K562 (cell line): ENCODE data around the gene SCNN1A. TPM values are rescaled to one million over a fixed set of nuclear protein-coding genes. Genes with fewer than 3 reads are reported as not detected.

ENCODE experiments used
- BDP1 ChIP-seq: IDR thresholded peaks from 3 replicates; pipeline ENCODE4 v1.6.1; 2011; ENCODE audit not compliant: insufficient read length, insufficient read depth
- DACH1 ChIP-seq: fragments of 450-650 bp; IDR thresholded peaks from 2 replicates; pipeline ENCODE4 v1.6.1; 2018; ENCODE audit not compliant: partially characterized antibody
- KLF10 ChIP-seq: fragments of 250-450 bp; sonication (Bioruptor Pico); IDR thresholded peaks from 2 replicates; pipeline ENCODE4 v1.6.1; 2021; ENCODE audit warnings: matching md5 sums
- NFXL1 ChIP-seq: fragments of 450-650 bp; formaldehyde crosslinking; IDR thresholded peaks from 2 replicates; pipeline ENCODE4 v1.4.0; 2021; ENCODE audit warnings: mild to moderate bottlenecking
- RBM22 ChIP-seq: fragments of 200-400 bp; formaldehyde crosslinking; IDR thresholded peaks from 2 replicates; pipeline ENCODE4 v1.6.1; 2018; ENCODE audit warnings: low read length, low read depth; ENCODE audit not compliant: poor library complexity, severe bottlenecking
- SIN3B ChIP-seq: fragments of 450-650 bp; IDR thresholded peaks from 2 replicates; pipeline ENCODE4 v1.6.1; 2017; ENCODE audit warnings: low read depth, mild to moderate bottlenecking, moderate library complexity
- THRAP3 ChIP-seq: fragments of 450-650 bp; IDR thresholded peaks from 2 replicates; pipeline ENCODE4 v1.6.1; 2016; ENCODE audit warnings: mild to moderate bottlenecking, inconsistent platforms, borderline replicate concordance
- ZNF217 ChIP-seq: sonication (generic); formaldehyde crosslinking; IDR thresholded peaks from 2 replicates; pipeline ENCODE4 v1.8.0; 2022; ENCODE audit warnings: mild to moderate bottlenecking, missing genetic modification reagents
- ZNF263 ChIP-seq: sonication (generic); formaldehyde crosslinking; IDR thresholded peaks from 2 replicates; pipeline ENCODE4 v1.8.0; 2022; ENCODE audit warnings: mild to moderate bottlenecking, missing genetic modification reagents, borderline replicate concordance
- ZSCAN29 ChIP-seq: fragments of 450-650 bp; IDR thresholded peaks from 2 replicates; pipeline ENCODE4 v1.6.1; 2017
- polyA plus RNA-seq, 8 experiments: library from polyadenylated mRNA; depleted of rRNA in 4 of 8; stranded (reverse) in 5 of 8; unstranded in 3 of 8; fragments of >200 nt; fragmentation: Nextera tagmentation in 2 of 8; fragmentation: Illumina TruSeq in 1 of 8; extraction: Ambion mirVana in 2 of 8; extraction: Trizol in 1 of 8; gene quantifications; 2 replicates each; pipeline versions ENCODE4 v1.2.1 to v1.2.3, GENCODE V29; 2011 to 2014; ENCODE audit warnings: inconsistent platforms in 1 of 8, missing spikeins in 1 of 8
- total RNA-seq, 7 experiments: library from RNA; depleted of rRNA in 6 of 7; stranded (reverse); fragments of >200 nt in 6 of 7; fragmentation: Illumina TruSeq in 2 of 7; extraction: Trizol in 2 of 7; gene quantifications; 2 replicates each; pipeline versions ENCODE4 v1.2.1 to v1.2.3, GENCODE V29; 2011 to 2021; ENCODE audit warnings: low replicate concordance in 1 of 7
- TF ChIP-seq, protein P1 (sequence below), 3 experiments: IDR thresholded peaks in 2 of 3; conservative IDR thresholded peaks in 1 of 3; 2 replicates each; pipeline ENCODE4 v1.5.1; 2011 to 2012; ENCODE audit warnings: low read length in 3 of 3, mild to moderate bottlenecking in 3 of 3, control low read depth in 2 of 3, improper control_type of control experiment in 1 of 3, inconsistent platforms in 1 of 3, low read depth in 1 of 3, mixed read lengths in 1 of 3, moderate library complexity in 1 of 3; ENCODE audit not compliant: insufficient read depth in 2 of 3
- TF ChIP-seq, protein P2 (sequence below): fragments of 250-450 bp; sonication (Bioruptor Pico); IDR thresholded peaks from 2 replicates; pipeline ENCODE4 v1.8.0; 2022; ENCODE audit warnings: inconsistent platforms
- TF ChIP-seq, protein P3 (sequence below): fragments of 150-350 bp; conservative IDR thresholded peaks from 2 replicates; pipeline ENCODE4 v1.6.1; 2014; ENCODE audit warnings: low read length
- TF ChIP-seq, protein P4 (sequence below), 2 experiments: fragments of 450-650 bp; conservative IDR thresholded peaks; 2 replicates each; pipeline ENCODE4 v1.6.1; 2017; ENCODE audit warnings: mild to moderate bottlenecking in 2 of 2, moderate library complexity in 2 of 2
- TF ChIP-seq, protein P5 (sequence below): sonication (generic); formaldehyde crosslinking; IDR thresholded peaks from 2 replicates; pipeline ENCODE4 v1.8.0; 2022; ENCODE audit warnings: missing genetic modification reagents, mild to moderate bottlenecking, borderline replicate concordance

SCNN1A gene
- total and polyA plus RNA-seq, 9 of the 15 experiments (the other 6 are each of a cell fraction or from before 2014, with no cell fraction given): 0.15 to 0.49 (median 0.32) TPM; not detected in 5

DNA sequence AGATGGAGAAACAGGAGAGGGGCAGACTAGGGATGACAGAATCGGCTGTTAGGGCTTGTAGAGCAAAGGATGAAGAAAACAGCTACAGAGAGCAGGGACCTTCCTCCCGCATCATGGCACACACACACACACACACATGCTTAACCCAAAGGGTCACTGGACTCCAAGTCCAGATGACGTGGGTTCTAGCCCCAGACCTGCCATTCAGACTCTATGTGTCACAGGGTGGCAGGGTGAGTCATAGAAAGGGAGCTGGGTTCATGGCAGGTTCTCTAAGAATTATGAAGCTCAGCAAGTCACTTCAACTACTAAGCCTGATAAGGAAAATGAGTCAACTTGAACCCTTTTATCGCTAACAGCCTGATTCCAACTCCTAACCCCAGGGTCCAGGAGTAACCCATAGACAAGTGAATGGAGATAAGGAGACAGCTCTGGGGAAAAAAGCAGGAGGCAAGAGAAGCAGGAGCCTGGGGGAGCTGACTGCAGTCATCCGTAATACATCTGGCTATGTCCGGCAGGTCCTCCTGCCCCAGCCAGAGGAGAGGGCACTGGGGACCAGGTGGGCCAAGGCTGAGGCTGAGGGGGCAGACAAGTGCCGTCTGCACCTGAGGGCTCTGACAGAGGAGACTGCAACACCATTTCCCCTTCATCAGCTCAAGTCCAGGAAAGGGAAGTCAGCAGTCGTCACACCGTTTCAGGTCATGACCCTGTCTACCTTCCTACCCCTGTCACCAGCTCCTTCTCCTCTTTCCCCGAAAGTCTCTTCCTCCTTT lies 29.9 kb downstream of the SCNN1A start (continued):
- no peak for TF ChIP-seq RBM22
- TF ChIP-seq KLF10: no peak
- TF ChIP-seq BDP1: no peak
- TF ChIP-seq, protein P1, sequence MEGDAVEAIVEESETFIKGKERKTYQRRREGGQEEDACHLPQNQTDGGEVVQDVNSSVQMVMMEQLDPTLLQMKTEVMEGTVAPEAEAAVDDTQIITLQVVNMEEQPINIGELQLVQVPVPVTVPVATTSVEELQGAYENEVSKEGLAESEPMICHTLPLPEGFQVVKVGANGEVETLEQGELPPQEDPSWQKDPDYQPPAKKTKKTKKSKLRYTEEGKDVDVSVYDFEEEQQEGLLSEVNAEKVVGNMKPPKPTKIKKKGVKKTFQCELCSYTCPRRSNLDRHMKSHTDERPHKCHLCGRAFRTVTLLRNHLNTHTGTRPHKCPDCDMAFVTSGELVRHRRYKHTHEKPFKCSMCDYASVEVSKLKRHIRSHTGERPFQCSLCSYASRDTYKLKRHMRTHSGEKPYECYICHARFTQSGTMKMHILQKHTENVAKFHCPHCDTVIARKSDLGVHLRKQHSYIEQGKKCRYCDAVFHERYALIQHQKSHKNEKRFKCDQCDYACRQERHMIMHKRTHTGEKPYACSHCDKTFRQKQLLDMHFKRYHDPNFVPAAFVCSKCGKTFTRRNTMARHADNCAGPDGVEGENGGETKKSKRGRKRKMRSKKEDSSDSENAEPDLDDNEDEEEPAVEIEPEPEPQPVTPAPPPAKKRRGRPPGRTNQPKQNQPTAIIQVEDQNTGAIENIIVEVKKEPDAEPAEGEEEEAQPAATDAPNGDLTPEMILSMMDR (IDR thresholded peaks at IDR 0.05 in 2 of 3, conservative IDR thresholded peaks at IDR 0.05 in 1 of 3; ENCODE audit: insufficient read depth in 2 of 3, low read depth in 1 of 3, low read length in 3 of 3): no peak
- no peak for TF ChIP-seq SIN3B
- no peak for TF ChIP-seq ZNF263 (CRISPR knock-in tag)
- TF ChIP-seq, protein P2, sequence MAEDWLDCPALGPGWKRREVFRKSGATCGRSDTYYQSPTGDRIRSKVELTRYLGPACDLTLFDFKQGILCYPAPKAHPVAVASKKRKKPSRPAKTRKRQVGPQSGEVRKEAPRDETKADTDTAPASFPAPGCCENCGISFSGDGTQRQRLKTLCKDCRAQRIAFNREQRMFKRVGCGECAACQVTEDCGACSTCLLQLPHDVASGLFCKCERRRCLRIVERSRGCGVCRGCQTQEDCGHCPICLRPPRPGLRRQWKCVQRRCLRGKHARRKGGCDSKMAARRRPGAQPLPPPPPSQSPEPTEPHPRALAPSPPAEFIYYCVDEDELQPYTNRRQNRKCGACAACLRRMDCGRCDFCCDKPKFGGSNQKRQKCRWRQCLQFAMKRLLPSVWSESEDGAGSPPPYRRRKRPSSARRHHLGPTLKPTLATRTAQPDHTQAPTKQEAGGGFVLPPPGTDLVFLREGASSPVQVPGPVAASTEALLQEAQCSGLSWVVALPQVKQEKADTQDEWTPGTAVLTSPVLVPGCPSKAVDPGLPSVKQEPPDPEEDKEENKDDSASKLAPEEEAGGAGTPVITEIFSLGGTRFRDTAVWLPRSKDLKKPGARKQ (CRISPR knock-in tag): no peak
- no peak for TF ChIP-seq THRAP3
- TF ChIP-seq ZSCAN29: no peak
- TF ChIP-seq, protein P3, sequence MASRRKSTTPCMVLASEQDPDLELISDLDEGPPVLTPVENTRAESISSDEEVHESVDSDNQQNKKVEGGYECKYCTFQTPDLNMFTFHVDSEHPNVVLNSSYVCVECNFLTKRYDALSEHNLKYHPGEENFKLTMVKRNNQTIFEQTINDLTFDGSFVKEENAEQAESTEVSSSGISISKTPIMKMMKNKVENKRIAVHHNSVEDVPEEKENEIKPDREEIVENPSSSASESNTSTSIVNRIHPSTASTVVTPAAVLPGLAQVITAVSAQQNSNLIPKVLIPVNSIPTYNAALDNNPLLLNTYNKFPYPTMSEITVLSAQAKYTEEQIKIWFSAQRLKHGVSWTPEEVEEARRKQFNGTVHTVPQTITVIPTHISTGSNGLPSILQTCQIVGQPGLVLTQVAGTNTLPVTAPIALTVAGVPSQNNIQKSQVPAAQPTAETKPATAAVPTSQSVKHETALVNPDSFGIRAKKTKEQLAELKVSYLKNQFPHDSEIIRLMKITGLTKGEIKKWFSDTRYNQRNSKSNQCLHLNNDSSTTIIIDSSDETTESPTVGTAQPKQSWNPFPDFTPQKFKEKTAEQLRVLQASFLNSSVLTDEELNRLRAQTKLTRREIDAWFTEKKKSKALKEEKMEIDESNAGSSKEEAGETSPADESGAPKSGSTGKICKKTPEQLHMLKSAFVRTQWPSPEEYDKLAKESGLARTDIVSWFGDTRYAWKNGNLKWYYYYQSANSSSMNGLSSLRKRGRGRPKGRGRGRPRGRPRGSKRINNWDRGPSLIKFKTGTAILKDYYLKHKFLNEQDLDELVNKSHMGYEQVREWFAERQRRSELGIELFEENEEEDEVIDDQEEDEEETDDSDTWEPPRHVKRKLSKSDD: no peak
- TF ChIP-seq DACH1: no peak
- TF ChIP-seq, protein P4, sequence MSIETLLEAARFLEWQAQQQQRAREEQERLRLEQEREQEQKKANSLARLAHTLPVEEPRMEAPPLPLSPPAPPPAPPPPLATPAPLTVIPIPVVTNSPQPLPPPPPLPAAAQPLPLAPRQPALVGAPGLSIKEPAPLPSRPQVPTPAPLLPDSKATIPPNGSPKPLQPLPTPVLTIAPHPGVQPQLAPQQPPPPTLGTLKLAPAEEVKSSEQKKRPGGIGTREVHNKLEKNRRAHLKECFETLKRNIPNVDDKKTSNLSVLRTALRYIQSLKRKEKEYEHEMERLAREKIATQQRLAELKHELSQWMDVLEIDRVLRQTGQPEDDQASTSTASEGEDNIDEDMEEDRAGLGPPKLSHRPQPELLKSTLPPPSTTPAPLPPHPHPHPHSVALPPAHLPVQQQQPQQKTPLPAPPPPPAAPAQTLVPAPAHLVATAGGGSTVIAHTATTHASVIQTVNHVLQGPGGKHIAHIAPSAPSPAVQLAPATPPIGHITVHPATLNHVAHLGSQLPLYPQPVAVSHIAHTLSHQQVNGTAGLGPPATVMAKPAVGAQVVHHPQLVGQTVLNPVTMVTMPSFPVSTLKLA (conservative IDR thresholded peaks at IDR 0.05): peak in 1 of 2 experiments; percentile 79; a peak in 2 of 4 replicates
- no peak for TF ChIP-seq ZNF217 (CRISPR knock-in tag)
- TF ChIP-seq NFXL1 (CRISPR knock-in tag): no peak
- TF ChIP-seq, protein P5, sequence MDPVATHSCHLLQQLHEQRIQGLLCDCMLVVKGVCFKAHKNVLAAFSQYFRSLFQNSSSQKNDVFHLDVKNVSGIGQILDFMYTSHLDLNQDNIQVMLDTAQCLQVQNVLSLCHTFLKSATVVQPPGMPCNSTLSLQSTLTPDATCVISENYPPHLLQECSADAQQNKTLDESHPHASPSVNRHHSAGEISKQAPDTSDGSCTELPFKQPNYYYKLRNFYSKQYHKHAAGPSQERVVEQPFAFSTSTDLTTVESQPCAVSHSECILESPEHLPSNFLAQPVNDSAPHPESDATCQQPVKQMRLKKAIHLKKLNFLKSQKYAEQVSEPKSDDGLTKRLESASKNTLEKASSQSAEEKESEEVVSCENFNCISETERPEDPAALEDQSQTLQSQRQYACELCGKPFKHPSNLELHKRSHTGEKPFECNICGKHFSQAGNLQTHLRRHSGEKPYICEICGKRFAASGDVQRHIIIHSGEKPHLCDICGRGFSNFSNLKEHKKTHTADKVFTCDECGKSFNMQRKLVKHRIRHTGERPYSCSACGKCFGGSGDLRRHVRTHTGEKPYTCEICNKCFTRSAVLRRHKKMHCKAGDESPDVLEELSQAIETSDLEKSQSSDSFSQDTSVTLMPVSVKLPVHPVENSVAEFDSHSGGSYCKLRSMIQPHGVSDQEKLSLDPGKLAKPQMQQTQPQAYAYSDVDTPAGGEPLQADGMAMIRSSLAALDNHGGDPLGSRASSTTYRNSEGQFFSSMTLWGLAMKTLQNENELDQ: no peak
